Measurements from ENCODE around the gene LOXL4. TPM values are rescaled to one million over a fixed set of nuclear protein-coding genes. Genes with fewer than 3 reads are reported as not detected.

Gene LOXL4
- total RNA-seq, 1 experiment from 2014 or later, result 0.13 TPM

DNA sequence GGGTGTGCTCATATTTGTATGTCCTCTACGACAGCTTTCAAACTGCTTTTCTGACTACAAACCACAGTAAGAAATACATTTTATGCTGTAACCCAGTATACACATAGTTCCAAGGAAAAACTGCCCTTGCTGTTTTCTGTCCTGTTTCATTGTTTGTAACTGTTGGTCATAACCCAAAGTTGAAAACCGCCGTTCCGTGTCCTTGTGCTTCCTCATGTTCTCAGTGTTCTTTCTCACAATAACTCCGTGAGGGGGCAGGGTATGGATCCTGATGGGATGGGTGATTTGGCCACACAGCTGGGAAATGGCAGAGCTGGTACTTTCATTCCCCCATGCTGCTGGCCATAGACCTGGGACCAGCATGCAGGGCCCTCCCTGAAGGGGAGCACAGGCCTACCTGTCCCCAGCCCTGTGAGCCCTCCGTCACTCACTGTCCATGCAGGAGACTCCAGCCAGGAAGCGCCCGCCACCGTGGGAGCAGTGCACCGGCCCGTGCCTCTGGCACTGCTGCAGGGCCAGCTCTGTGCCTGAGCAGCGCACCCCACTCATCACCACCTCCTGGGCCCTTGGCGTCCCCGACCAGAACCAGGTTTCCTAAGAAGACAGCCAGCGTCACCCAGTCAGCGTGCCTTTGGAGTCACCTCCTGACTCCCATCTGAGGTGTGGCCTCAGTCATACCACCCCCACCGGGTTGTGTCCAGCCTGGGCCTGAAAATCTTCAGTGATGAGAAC lies 12.7 kb downstream of the LOXL4 start:
- H3K4me3 Mint-ChIP-seq, result no peak overlapping the region
- no peak for DNase-seq
- H3K79me2 ChIP-seq (ENCODE audit: insufficient read depth, low read length), result no peaks in the 10 kb centered on the region

More for the DNA sequence above, 12.7 kb downstream of the LOXL4 start:
- H3K27me3 ChIP-seq (ENCODE audit: insufficient read depth, low read length), result no peaks in the 10 kb centered on the region
- peaks cover 9 to 10% of the 10 kb centered on the region in 2 experiments for H3K4me1 Mint-ChIP-seq
- H3K23ac ChIP-seq (ENCODE audit: insufficient read length, low read depth, low read length), result no peak overlapping the region
- no peak overlapping the region for H3K4me2 ChIP-seq (ENCODE audit: insufficient read depth, insufficient read length, low read length)
- no peaks in the 10 kb centered on the region for H4K20me1 ChIP-seq (ENCODE audit: control insufficient read depth, insufficient read depth, insufficient read length)
- H3K4ac ChIP-seq (ENCODE audit: low read depth, low read length), result no peak overlapping the region
- H3K27me3 Mint-ChIP-seq (ENCODE audit: low read depth), result no peaks in the 10 kb centered on the region
- no peak overlapping the region for H3T11ph ChIP-seq (ENCODE audit: low read length)
- no peak overlapping the region for H2BK20ac ChIP-seq (ENCODE audit: low read depth, low read length, poor library complexity, severe bottlenecking)
- no peak overlapping the region for H3K14ac ChIP-seq (ENCODE audit: insufficient read depth, low read length)
- H3K36me3 Mint-ChIP-seq (ENCODE audit: insufficient read depth in 1 of 3, low read depth in 3 of 3), result peaks cover 0 to 4% (median 0%) of the 10 kb centered on the region in 3 experiments; a peak in 1 of 7 replicates
- H3K9me3 ChIP-seq (ENCODE audit: control insufficient read depth, low read depth, low read length), result no peaks in the 10 kb centered on the region
- H3K4me1 ChIP-seq (ENCODE audit: insufficient read depth, low read length), result no peaks in the 10 kb centered on the region
- no peak overlapping the region for H2BK120ac ChIP-seq (ENCODE audit: low read depth, low read length, poor library complexity, severe bottlenecking)
- no peak overlapping the region for H3K27ac ChIP-seq (ENCODE audit: insufficient read length, low read depth, low read length)
- H3K23me2 ChIP-seq (ENCODE audit: insufficient read length, low read depth, low read length, poor library complexity, severe bottlenecking), result no peaks in the 10 kb centered on the region
- H4K5ac ChIP-seq (ENCODE audit: insufficient read length, low read depth, low read length), result no peak overlapping the region
- H2BK5ac ChIP-seq (ENCODE audit: insufficient read length, low read length), result no peak overlapping the region
- H4K91ac ChIP-seq (ENCODE audit: insufficient read length, low read depth, low read length), result no peak overlapping the region
- H3K9me3 Mint-ChIP-seq, result no peaks in the 10 kb centered on the region
- H3K56ac ChIP-seq (ENCODE audit: insufficient read length, low read depth, low read length), result no peak overlapping the region
- H2BK12ac ChIP-seq (ENCODE audit: insufficient read length, low read depth, low read length), result no peak overlapping the region
- WGBS (ENCODE audit: extremely low coverage, insufficient read length, low lambda C conversion rate), result no CpG with 5 or more reads among the region's 17 CpGs
- no peak overlapping the region for H2AFZ ChIP-seq (ENCODE audit: low read length)
- TF ChIP-seq, protein P1, sequence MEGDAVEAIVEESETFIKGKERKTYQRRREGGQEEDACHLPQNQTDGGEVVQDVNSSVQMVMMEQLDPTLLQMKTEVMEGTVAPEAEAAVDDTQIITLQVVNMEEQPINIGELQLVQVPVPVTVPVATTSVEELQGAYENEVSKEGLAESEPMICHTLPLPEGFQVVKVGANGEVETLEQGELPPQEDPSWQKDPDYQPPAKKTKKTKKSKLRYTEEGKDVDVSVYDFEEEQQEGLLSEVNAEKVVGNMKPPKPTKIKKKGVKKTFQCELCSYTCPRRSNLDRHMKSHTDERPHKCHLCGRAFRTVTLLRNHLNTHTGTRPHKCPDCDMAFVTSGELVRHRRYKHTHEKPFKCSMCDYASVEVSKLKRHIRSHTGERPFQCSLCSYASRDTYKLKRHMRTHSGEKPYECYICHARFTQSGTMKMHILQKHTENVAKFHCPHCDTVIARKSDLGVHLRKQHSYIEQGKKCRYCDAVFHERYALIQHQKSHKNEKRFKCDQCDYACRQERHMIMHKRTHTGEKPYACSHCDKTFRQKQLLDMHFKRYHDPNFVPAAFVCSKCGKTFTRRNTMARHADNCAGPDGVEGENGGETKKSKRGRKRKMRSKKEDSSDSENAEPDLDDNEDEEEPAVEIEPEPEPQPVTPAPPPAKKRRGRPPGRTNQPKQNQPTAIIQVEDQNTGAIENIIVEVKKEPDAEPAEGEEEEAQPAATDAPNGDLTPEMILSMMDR (conservative IDR thresholded peaks at IDR 0.05), result no peak
- no peak overlapping the region for H3K9ac ChIP-seq (ENCODE audit: extremely low read depth, insufficient read length, low read length)
- no peaks in the 10 kb centered on the region for H3K79me1 ChIP-seq (ENCODE audit: insufficient read depth, low read depth, low read length, poor library complexity, severe bottlenecking)
- no peak overlapping the region for H3K18ac ChIP-seq (ENCODE audit: insufficient read length, low read depth, low read length)
- H4K8ac ChIP-seq (replicated peaks; ENCODE audit: insufficient read length, low read depth, low read length), result no peak overlapping the region
- H3K27ac Mint-ChIP-seq, result no peak overlapping the region
- no peak overlapping the region for H2AK5ac ChIP-seq (ENCODE audit: insufficient read length, low read length)
- H2BK15ac ChIP-seq (ENCODE audit: low read depth, low read length), result no peak overlapping the region

All from H9 (cell line).